CD1c-positive myeloid dendritic cell (primary cell): ENCODE results near the gene CDC42BPA.
"Not testable (repeated sequence)": the region's sequence is repeated elsewhere in the genome, so short reads cannot be mapped to it uniquely, and the experiment has no call there.

Source experiments
- DNase-seq: peaks from one replicate; pipeline ENCODE4 v3.0.0-alpha.2; 2016; ENCODE audit errors: extremely low spot score

CDC42BPA gene

DNA sequence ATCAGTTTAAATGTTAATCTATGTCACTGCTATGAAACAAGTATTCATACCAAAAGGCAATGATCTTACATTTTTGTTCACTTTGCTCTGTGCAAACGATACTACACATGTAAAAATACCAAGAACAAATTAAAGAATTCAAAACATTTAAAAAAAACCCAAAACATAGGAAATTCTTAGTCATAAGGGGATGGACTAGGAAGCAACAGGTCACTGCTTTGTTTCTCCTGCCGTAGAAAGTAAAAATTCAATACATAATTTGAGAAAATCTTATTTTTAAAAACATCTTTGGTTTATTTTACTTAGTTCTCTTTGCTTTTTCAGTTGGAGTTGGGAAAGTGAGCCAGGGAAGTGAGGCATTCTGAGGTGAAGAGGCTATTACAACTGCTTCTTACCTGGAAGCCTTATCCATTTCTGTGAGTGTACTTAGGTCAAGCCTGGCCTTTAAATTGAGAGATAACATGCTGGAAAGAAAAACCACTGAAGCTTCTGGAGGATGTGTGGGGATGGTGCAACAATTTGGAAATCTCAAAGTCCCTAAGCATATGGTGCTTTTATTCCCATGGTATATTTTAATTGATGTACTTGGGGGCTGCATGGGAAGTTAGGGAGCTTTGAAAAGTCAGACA is 183.5 kb downstream of the CDC42BPA start:
- no peak for DNase-seq

DNA sequence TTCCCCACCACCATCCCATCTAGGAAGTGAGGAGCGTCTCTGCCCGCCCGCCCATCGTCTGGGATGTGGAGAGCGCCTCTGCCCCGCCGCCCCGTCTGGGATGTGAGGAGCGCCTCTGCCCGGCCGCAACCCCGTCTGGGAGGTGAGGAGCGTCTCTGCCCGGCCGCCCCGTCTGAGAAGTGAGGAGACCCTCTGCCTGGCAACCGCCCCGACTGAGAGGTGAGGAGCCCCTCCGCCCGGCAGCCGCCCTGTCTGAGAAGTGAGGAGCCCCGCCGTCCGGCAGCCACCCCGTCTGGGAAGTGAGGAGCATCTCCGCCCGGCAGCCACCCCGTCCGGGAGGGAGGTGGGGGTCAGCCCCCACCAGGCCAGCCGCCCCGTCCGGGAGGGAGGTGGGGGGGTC is 185.6 kb downstream of the CDC42BPA start:
- not testable (repeated sequence) for DNase-seq

DNA sequence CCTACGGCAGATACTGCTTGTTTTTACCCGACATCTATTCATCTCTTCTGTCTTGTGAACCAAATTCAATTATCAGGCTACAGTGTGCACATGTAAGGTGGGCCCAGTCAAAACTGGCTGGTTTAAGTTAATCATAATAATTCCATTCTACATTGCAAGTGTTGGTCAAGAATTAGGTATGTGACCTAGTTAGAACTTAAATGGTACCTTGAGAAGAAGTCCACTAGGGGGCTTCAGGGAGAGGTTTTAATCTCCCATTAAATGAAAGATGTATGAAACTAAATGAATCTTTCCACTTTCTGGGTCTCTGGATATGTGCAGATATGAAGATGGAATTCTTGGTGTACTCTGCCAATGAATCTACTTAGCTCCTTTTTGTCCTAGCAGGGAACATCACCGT is 187.1 kb downstream of the CDC42BPA start:
- no peak for DNase-seq

DNA sequence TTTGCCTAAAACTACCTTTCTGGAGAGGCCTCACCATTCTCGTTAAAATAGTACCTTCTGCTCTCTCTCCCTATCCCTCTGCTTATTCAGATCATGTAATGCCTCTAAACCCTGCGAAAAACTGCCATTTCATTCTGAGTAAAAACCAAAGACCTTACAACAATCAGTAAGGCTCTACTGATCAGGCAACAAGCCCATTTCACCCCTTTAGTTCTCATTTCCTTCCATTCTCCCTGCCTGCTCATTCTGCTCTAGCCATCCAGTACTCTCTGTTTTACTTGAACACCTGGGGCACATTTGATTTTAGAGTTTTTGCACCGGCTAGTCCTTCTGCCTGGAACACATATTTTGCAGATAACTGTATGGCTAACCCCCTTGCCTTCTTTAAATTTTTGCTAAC is 190.4 kb downstream of the CDC42BPA start:
- DNase-seq = no peak

DNA sequence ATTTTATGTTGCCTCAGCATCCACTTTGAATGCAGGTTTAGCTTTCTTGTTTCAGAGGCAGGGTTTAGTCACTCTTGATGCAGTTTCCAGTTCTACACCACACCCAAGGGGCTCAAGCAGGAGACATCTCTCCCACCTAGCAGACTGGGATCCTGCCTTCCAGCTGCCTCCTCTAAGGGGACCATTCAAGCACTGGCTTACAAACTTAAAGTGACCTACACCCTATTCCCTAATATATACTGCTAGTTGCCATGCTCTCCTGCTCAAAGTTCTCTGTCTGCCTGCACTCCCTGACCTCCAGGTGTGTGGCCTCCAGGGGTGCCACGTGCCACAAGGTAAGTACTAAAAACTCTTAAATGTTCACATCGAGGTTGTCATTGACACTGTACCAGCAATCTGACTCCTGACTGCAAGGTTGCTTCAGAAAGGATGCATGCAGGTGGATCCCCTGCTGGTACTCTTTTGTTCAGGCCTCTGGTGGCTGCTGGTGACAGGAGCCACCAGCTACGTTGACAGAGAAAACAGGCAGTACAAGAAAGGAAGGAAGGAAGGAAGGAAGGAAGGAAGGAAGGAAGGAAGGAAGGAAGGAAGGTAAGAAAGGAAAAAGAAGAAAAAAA is 192.3 kb downstream of the CDC42BPA start:
- no peak for DNase-seq

DNA sequence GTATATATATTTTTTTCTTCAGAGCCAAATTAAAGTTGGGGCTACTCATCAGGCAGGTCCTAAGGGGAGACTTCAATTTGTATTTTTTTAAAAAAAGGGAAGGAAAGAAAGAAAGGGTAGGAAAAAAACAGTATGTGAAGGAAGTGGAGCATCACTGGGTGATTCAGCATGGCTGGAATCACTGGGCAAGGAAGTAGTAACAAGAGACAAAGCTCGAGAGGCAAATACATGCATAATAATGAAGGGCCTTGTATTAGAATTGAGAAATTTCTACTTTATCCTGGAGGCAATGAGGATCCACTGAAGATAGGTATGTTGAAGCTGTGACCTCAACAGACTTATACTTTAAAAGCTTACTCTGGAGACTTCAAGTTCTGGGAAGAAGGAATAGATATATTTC is 193.8 kb downstream of the CDC42BPA start:
- DNase-seq = no peak

DNA sequence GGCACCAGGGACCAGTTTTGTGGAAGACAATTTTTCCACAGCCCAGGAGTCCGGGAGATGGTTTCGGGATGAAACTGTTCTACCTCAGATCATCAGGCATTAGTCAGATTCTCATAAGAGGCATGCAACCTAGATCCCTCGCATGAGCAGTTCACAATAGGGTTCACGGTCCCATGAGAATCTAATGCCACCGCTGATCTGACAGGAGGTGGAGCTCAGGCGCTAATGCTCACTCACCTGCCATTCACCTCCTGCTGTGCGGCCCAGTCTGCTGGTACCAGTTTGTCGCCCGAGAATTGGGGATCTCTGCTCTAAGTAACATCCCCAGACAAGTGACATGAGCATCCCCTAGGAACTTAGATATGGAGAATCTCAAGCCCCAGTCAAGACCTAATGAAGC is 197.5 kb downstream of the CDC42BPA start:
- no peak for DNase-seq

DNA sequence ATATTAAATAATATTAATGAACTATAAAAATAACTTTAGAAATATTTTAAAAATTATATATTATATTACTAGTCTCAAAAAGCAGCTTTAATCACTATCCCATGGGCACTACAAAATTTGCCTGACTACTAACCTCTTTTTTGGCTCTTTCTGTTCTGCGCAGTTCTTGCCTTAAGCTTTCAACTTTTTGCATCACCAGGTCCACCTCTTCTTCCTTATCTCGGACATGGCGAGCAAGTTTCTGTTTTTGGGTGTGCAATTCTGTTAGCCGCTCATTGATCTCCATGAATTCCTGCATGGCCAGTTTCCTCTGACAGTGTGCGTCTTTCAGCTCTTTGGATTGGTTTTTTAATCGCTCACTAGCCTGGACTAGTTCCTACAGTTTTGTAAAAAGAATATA is 205.8 kb downstream of the CDC42BPA start:
- DNase-seq = no peak

DNA sequence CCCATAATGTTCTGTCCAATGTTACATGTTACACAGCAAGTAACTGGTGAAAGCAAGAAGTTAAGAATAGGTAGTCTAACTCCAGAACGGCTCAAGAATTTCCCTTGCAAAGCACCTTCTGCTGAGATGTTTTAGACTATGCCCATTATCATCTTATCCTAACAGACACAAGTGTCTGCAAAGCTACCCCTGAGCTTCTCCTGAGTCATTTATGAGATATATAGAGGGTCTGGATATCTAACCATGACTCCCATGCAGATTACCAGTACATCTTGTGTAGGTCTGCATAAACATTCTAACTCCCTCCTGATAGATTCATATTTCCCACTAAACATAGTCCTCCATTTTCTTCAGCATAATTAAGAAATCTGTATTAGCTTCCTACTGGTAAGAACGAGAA is 206.5 kb downstream of the CDC42BPA start:
- DNase-seq = no peak

DNA sequence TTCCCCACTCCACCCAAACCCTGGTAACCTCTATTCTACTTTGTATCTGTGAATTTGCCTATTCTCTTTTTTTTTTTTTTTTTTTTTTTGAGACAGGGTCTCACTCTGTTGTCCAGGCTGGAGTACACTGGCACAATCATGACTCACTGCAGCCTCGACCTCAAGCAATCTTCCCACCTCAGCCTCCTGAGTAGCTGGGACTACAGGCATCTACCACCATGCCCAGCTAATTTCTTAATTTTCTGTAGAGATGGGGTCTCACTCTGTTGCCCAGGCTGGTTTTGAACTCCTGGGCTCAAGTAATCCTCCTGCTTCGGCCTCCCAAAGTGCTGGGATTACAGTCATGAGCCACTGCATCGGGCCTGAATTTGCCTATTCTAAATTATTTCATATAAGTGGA is 213.0 kb downstream of the CDC42BPA start:
- not testable (repeated sequence) for DNase-seq

DNA sequence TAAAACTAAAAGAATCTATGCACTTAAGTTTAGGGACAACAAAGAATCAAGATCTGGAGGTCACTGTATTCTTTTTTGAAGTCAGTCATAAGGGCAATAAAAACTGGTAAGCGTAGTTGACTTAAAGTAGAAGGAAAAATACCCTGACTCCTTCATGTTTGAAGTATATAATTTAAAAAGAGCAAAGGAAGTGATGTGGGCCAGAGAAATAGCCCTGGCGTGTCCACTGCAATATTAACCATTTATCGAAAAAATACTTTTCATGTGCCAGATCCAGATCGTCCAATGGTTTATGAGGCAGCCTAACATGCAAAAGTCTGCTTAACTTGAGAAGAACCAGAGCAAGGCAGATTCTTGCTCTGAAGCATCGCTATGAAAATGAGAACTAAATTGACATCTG is 216.2 kb downstream of the CDC42BPA start:
- no peak for DNase-seq

DNA sequence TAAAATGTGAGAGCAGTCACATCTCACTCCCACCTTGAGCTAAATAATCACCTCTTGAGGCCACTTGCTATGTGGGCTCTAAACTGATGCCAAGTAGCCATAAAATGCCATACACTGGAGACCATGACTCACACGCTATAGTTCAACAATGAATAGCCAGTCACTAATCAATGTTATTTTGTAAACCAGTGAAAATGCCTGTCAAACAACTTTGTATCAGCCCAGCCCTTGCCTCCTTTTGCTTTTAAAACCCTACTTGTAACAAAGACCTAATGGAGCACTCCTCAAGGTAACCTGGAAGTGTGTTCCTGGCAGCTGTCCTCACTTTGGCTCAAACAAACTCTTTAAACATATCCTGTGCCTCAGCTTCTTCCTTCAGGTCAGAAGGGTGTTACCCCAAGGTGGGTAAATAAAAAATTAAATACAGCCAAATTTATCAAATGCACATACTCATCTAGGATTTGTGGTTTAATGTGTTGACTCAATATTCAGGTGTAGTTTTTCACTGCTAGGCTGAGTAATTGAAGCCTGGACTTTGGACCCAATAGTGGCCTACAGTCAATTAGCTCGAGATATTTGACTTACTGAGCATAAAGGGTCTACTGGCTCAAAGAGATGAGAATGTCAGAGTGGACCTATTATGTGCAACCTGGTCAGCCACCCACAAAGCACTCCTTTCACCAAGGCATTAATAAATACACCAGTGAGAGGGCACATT is 223.9 kb downstream of the CDC42BPA start:
- DNase-seq = no peak

DNA sequence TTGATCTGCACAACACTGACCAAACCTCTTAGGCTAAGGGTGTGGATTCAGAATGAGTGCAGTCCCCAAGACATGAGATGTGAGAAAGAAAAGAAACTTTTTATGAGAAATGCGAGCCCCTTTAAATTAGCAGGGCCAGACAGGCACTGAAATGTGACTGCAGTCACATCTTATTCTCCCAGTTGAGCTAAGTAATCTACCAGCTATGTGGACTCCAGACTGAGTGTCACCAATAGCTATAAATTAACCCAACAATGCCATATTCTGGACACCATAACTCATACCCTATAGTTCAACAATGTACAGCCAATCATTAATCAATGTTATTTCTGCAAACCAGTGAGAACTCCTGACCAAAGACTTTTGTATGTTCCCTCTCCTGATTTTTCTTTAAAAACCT is 225.0 kb downstream of the CDC42BPA start:
- no peak for DNase-seq

DNA sequence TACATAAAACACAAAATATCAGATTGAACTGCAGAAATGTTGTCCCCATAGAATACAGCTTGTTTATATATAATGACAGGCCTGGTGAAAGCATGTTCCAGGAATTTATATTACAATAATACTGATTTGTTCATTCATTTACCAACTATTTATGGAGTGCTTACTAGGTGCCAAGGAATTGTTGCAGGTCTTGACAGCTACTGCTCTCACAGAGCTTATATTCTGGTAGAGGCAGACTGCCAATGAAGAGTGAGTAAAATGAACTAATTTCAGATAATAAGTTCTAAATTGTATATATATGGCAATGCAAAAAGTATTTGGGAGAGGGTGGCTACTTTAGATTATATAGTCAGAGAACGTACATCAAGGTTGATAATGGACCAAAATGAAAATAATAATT is 226.2 kb downstream of the CDC42BPA start:
- DNase-seq = no peak

DNA sequence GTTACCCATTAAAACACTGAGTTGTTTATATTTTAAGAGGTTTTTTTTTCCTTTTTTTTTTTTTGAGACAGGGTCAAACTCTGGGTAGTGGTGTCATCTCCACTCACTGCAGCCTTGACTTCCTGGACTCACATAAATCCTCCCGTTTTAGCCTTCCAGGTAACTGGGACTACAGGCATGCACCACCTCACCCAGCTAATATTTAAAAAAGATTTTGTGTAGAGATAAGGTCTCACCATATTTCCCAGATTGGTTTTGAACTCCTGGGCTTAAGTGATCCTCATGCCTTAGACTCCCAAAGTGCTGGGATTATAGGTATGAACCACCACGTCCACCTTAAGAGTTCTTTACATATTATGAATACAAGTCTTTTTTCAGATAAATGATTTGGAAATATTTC is 231.7 kb downstream of the CDC42BPA start:
- no peak for DNase-seq

DNA sequence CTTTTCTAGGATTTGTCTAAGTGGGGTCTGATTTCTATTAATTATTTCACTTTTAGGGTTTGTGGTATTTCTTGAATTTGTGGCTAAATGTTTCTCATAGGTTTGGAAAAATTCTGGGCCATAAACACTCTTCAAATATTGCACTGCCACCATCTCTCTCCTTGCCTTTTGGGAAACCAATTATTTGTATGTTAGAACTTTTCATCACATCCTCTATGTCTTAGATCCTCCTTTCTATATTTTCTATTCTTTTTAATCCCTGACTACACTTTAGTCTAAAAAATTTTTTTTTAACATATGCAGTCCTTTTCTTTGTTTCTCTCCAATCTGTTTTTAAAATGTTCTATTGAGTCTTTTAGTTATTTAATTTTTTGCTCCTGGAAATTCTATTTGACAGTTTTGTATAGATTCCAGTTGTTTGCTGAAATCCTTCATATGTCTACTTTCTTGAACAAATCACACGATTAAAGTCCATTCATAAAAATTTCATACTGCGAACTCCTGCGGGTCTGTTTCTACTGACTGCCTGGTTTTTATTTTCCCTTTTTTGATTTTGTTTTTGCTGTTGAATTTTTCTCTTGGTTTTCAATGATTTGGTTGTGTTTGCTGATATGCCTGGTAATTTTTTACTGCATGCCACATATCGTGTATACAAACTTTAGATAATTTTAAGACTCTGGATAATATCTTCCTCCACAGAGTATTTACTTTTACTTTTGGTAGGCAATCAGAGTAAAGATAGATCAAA is 235.1 kb downstream of the CDC42BPA start:
- no peak for DNase-seq

DNA sequence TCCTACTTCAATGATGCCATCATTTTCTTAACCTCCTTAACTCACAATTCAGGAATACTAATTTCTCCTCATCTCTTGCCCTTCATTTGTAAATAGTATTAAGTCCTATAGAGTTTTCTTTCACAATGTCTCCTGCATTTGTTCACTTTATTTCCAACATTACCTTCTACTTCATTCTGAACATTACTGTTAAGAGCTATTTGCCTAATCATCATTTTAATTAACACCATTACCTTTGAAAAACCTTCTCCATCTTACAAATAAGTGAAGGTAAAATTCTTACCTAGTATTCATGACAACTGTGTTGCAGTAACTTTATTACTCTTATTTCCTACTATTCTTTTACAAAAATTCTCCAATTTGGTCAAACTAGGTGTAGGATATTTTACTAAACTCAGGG is 240.5 kb downstream of the CDC42BPA start:
- no peak for DNase-seq

DNA sequence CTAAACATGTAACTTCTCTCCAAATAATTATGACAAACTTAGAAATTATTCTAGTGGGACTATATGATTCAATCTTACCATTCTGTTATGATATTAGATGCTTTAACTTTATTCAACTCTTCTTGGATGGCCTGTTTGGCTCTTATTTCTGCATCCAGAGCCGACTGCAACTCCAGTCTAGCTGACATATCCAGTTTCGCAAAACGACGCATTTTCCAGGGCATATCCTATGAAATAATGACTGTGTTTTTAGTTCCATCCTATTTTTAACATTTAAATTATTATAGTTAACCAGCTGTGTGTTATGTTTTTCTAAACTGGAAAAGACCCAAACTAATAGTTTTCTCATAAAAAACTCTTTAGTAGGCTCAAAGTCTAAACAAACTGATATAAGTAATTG is 244.5 kb downstream of the CDC42BPA start:
- no peak for DNase-seq

DNA sequence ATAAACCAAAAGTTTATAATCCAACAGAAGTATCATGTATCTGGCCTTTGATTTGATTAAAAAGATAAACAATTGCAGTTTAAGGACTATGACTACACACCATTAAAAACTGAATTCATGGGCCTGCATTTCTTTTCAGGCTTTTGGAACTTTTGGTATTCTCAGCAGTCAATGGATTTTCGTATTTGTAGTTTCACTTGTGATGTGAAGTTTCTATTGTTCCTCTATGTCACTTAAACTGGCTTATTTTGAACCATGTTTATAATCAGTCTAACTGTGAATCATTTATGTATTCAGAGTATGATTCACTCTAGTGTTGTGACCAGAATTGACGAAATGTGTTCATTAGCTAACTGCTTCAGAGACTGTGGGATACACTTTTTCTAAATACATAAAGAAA is 245.3 kb downstream of the CDC42BPA start:
- no peak for DNase-seq

DNA sequence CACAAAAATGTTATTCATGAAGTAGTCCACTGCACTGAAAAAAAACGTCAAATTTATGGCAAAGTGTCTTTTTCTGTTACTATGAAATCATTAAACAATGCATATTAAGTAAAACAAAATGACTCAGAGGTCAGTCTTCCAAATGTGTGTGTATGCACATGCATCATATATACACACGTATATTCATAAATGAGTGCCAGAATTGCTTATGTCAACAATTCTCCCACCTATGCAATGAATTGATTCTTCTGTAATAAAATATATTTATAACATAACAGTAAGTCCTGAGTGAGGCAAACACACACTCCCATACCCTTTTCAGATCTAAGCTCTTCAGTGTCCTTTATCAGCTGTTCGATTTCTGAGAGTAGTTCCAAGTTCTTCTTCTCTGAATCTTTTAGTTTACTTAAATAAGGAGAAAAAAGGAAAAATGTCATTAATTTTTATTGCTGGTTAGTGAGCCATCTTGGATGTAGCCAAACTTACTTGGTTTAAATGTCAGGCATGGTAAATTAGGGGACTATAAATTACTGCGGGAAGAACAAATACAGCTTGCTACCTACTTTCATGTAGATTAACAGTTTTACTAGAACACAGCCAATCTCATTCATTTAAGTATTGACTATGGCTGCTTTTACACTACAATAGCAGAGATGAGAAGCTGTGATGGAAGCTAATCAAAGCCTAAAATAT is 246.3 kb downstream of the CDC42BPA start:
- no peak for DNase-seq

DNA sequence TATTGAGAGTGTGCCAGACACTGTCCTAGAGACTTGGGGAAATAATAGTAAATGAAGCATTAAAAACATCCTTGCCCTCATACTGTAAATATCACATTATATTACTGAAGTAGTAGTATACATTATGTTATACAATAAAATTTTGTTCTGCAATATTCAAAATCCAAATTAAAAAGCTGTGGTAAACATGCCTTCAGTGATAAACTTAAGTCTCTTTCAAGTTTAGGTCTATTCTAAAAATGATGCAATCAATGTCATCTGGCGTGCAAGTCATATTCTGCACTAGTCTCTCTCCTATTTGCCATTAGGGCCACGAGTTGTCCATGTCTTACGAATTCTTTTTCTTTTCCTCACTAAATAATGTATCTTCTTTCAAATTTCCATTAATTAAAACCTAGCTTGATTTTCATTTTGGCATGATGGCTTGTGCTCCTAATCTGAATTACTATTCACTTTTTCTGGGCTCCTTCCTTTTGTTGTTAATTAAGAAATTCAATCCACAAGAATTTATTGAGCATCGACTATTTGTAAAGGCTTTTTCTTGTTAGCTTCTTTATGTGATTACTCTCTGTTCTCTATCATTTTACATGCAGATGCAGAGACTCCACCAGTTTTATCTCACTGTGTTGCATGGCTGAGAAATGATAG is 247.5 kb downstream of the CDC42BPA start:
- no peak for DNase-seq

DNA sequence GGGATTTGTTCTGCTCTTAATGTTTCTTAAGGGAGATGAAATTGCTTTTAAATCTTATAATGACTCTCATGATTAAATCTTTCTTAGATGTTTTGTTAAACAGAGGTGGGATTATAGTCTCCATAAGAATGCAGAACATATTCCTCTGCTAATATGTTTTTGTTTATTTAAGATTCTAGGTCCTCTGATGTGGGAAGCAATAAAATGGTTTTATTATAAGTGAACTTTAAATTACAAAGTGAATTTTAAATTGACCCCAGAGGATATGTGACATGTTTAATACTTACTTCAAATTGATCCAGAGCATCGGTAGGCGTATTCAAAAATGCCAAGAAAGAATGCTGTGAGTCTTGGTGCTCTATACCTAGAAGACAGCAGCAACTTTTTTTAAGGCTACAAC is 248.8 kb downstream of the CDC42BPA start:
- DNase-seq = no peak
